WTC11 (cell line): ENCODE data around the gene TRAF2. TPM values are rescaled to one million over a fixed set of nuclear protein-coding genes. Genes with fewer than 3 reads are reported as not detected.

Experiments
- ATAC-seq: fragments of 200-7000 bp; cut with Tn5 transposase; 2 replicates; pipeline ENCODE4 v1.10.0; 2021; ENCODE audit warnings: mild to moderate bottlenecking, moderate library complexity
- CTCF ChIA-PET: fragments of 300-600 bp; sonication (Branson Sonifier 250); formaldehyde crosslinking; loops from one replicate; lab custom pipeline; 2021; ENCODE audit warnings: antibody characterized with exemption; lab: Charles Lee
- POLR2A ChIA-PET: fragments of 350-600 bp; sonication (Branson Sonifier 250); formaldehyde crosslinking; loops from one replicate; lab custom pipeline; 2021; ENCODE audit warnings: antibody characterized with exemption; lab: Charles Lee
- DNase-seq: peaks from one replicate; pipeline ENCODE4 v3.0.0; 2021; ENCODE audit warnings: low spot score
- H3K27ac Mint-ChIP-seq: 2 replicates; pipeline ENCODE4 v1.8.0; 2021; ENCODE audit warnings: mixed read lengths
- H3K27me3 Mint-ChIP-seq: 2 replicates; pipeline ENCODE4 v1.8.0; 2021; ENCODE audit warnings: low read depth, mild to moderate bottlenecking, moderate library complexity, mixed read lengths
- H3K36me3 Mint-ChIP-seq: 2 replicates; pipeline ENCODE4 v1.8.0; 2021; ENCODE audit warnings: mixed read lengths
- H3K4me1 Mint-ChIP-seq: 2 replicates; pipeline ENCODE4 v1.8.0; 2022; ENCODE audit warnings: mixed read lengths
- H3K4me3 Mint-ChIP-seq: 2 replicates; pipeline ENCODE4 v1.8.0; 2021; ENCODE audit warnings: mild to moderate bottlenecking, moderate library complexity, mixed read lengths
- H3K9me3 Mint-ChIP-seq: 2 replicates; pipeline ENCODE4 v1.8.0; 2021; ENCODE audit warnings: mixed read lengths
- ATF1 ChIP-seq: sonication (generic); formaldehyde crosslinking; IDR thresholded peaks from 2 replicates; pipeline ENCODE4 v1.8.1; 2023; ENCODE audit warnings: mild to moderate bottlenecking, moderate library complexity, missing genetic modification reagents
- ESRRA ChIP-seq: sonication (generic); formaldehyde crosslinking; IDR thresholded peaks from 2 replicates; pipeline ENCODE4 v1.8.1; 2022; ENCODE audit warnings: mild to moderate bottlenecking, missing genetic modification reagents, borderline replicate concordance
- FOXP1 ChIP-seq: sonication (generic); formaldehyde crosslinking; IDR thresholded peaks from 2 replicates; pipeline ENCODE4 v1.8.0; 2022; ENCODE audit warnings: missing genetic modification reagents, mild to moderate bottlenecking, moderate library complexity, borderline replicate concordance
- GRHL2 ChIP-seq: fragments of 250-450 bp; sonication (Bioruptor Pico); IDR thresholded peaks from 2 replicates; pipeline ENCODE4 v1.8.0; 2022; ENCODE audit warnings: mild to moderate bottlenecking, moderate library complexity; ENCODE audit not compliant: insufficient replicate concordance, severe bottlenecking
- GTF2I ChIP-seq: fragments of 250-450 bp; sonication (Bioruptor Pico); conservative IDR thresholded peaks from 2 replicates; pipeline ENCODE4 v1.4.0; 2021; ENCODE audit warnings: mild to moderate bottlenecking
- HMGA2 ChIP-seq: fragments of 250-450 bp; sonication (Bioruptor Pico); IDR thresholded peaks from 2 replicates; pipeline ENCODE4 v1.4.0; 2021; ENCODE audit warnings: mild to moderate bottlenecking, moderate library complexity
- IRF2 ChIP-seq: sonication (generic); formaldehyde crosslinking; IDR thresholded peaks from 2 replicates; pipeline ENCODE4 v1.8.0; 2022; ENCODE audit warnings: low read depth, missing genetic modification reagents, borderline replicate concordance
- JAZF1 ChIP-seq: fragments of 250-450 bp; sonication (Bioruptor Pico); IDR thresholded peaks from 2 replicates; pipeline ENCODE4 v1.9.0; 2021; ENCODE audit warnings: moderate library complexity, mild to moderate bottlenecking, inconsistent platforms
- NR2C2 ChIP-seq: sonication (generic); formaldehyde crosslinking; IDR thresholded peaks from 2 replicates; pipeline ENCODE4 v1.8.0; 2022; ENCODE audit warnings: mild to moderate bottlenecking, missing genetic modification reagents
- NR3C1 ChIP-seq: sonication (generic); formaldehyde crosslinking; conservative IDR thresholded peaks from 2 replicates; pipeline ENCODE4 v1.8.1; 2023; ENCODE audit warnings: low read depth, mild to moderate bottlenecking, missing genetic modification reagents
- RORB ChIP-seq: fragments of 250-450 bp; sonication (Bioruptor Pico); IDR thresholded peaks from 2 replicates; pipeline ENCODE4 v1.9.0; 2021; ENCODE audit warnings: mild to moderate bottlenecking
- SMAD3 ChIP-seq: sonication (generic); formaldehyde crosslinking; IDR thresholded peaks from 2 replicates; pipeline ENCODE4 v1.8.0; 2022; ENCODE audit warnings: missing genetic modification reagents, mild to moderate bottlenecking, borderline replicate concordance
- TEAD4 ChIP-seq: sonication (generic); formaldehyde crosslinking; IDR thresholded peaks from 2 replicates; pipeline ENCODE4 v1.8.0; 2022; ENCODE audit warnings: mild to moderate bottlenecking, missing genetic modification reagents
- ZNF263 ChIP-seq: sonication (generic); formaldehyde crosslinking; IDR thresholded peaks from 2 replicates; pipeline ENCODE4 v1.8.1; 2022; ENCODE audit warnings: low read depth, mild to moderate bottlenecking, moderate library complexity, missing genetic modification reagents
- ZNF396 ChIP-seq: fragments of 250-450 bp; sonication (Bioruptor Pico); IDR thresholded peaks from 2 replicates; pipeline ENCODE4 v1.8.0; 2021; ENCODE audit warnings: mild to moderate bottlenecking, moderate library complexity, borderline replicate concordance
- total RNA-seq: library from RNA; stranded (reverse); gene quantifications from 3 replicates; pipeline ENCODE4 v1.2.3, GENCODE V29; 2021
- TF ChIP-seq, protein P1 (sequence below): sonication (generic); formaldehyde crosslinking; IDR thresholded peaks from 2 replicates; pipeline ENCODE4 v1.8.1; 2022; ENCODE audit warnings: mild to moderate bottlenecking, moderate library complexity, missing genetic modification reagents
- TF ChIP-seq, protein P2 (sequence below): sonication (generic); formaldehyde crosslinking; IDR thresholded peaks from 2 replicates; pipeline ENCODE4 v1.8.0; 2022; ENCODE audit warnings: mild to moderate bottlenecking, missing genetic modification reagents
- TF ChIP-seq, protein P3 (sequence below): fragments of 250-450 bp; sonication (Bioruptor Pico); IDR thresholded peaks from 2 replicates; pipeline ENCODE4 v1.9.0; 2021; ENCODE audit warnings: mild to moderate bottlenecking
- TF ChIP-seq, protein P4 (sequence below): sonication (generic); formaldehyde crosslinking; IDR thresholded peaks from 2 replicates; pipeline ENCODE4 v1.8.0; 2022; ENCODE audit warnings: missing genetic modification reagents
- TF ChIP-seq, protein P5 (sequence below): sonication (generic); formaldehyde crosslinking; IDR thresholded peaks from 2 replicates; pipeline ENCODE4 v1.8.0; 2023; ENCODE audit warnings: missing genetic modification reagents

Gene TRAF2
- total RNA-seq, 1 experiment from 2014 or later = 55.0 TPM

DNA sequence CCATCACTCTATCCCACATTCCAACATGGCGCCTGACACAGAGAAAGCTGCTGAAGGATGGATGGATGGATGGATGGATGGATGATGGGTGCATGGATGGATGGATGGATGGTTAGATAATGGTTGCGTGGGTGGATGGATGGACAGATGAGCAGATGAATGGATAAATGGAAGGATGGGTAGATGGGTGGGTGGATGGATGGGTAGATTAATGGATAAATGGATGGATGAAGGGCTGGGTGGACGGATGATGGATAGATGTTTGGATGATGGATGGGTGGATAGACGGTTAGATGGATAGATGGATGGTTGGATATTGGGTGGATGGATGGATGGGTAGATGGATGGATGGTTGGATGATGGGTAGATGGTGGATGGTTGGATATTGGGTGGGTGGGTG, 70.3 kb downstream of the TRAF2 start:
- no peak overlapping the region for H3K27ac Mint-ChIP-seq
- no peak for DNase-seq
- CTCF ChIA-PET = no interaction called here
- H3K4me3 Mint-ChIP-seq = no peak overlapping the region
- no peak for ATAC-seq
- H3K9me3 Mint-ChIP-seq = peaks cover 9% of the 10 kb centered on the region
- H3K27me3 Mint-ChIP-seq = no peaks in the 10 kb centered on the region
- POLR2A ChIA-PET = no interaction called here
- H3K4me1 Mint-ChIP-seq = no peaks in the 10 kb centered on the region
- no peaks in the 10 kb centered on the region for H3K36me3 Mint-ChIP-seq
- TF ChIP-seq, protein P1, sequence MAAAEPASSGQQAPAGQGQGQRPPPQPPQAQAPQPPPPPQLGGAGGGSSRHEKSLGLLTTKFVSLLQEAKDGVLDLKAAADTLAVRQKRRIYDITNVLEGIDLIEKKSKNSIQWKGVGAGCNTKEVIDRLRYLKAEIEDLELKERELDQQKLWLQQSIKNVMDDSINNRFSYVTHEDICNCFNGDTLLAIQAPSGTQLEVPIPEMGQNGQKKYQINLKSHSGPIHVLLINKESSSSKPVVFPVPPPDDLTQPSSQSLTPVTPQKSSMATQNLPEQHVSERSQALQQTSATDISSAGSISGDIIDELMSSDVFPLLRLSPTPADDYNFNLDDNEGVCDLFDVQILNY (CRISPR knock-in tag) = no peak
- no peak for TF ChIP-seq NR2C2 (CRISPR knock-in tag)
- TF ChIP-seq SMAD3 (CRISPR knock-in tag) = no peak
- no peak for TF ChIP-seq RORB
- TF ChIP-seq FOXP1 (CRISPR knock-in tag) = no peak
- TF ChIP-seq, protein P2, sequence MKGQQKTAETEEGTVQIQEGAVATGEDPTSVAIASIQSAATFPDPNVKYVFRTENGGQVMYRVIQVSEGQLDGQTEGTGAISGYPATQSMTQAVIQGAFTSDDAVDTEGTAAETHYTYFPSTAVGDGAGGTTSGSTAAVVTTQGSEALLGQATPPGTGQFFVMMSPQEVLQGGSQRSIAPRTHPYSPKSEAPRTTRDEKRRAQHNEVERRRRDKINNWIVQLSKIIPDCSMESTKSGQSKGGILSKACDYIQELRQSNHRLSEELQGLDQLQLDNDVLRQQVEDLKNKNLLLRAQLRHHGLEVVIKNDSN (CRISPR knock-in tag) = no peak
- TF ChIP-seq ZNF396 (CRISPR knock-in tag) = no peak
- TF ChIP-seq JAZF1 = no peak
- no peak for TF ChIP-seq GTF2I (CRISPR knock-in tag)
- TF ChIP-seq, protein P3, sequence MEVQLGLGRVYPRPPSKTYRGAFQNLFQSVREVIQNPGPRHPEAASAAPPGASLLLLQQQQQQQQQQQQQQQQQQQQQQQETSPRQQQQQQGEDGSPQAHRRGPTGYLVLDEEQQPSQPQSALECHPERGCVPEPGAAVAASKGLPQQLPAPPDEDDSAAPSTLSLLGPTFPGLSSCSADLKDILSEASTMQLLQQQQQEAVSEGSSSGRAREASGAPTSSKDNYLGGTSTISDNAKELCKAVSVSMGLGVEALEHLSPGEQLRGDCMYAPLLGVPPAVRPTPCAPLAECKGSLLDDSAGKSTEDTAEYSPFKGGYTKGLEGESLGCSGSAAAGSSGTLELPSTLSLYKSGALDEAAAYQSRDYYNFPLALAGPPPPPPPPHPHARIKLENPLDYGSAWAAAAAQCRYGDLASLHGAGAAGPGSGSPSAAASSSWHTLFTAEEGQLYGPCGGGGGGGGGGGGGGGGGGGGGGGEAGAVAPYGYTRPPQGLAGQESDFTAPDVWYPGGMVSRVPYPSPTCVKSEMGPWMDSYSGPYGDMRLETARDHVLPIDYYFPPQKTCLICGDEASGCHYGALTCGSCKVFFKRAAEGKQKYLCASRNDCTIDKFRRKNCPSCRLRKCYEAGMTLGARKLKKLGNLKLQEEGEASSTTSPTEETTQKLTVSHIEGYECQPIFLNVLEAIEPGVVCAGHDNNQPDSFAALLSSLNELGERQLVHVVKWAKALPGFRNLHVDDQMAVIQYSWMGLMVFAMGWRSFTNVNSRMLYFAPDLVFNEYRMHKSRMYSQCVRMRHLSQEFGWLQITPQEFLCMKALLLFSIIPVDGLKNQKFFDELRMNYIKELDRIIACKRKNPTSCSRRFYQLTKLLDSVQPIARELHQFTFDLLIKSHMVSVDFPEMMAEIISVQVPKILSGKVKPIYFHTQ (CRISPR knock-in tag) = no peak
- TF ChIP-seq ZNF263 (CRISPR knock-in tag) = no peak
- no peak for TF ChIP-seq IRF2
- TF ChIP-seq, protein P4, sequence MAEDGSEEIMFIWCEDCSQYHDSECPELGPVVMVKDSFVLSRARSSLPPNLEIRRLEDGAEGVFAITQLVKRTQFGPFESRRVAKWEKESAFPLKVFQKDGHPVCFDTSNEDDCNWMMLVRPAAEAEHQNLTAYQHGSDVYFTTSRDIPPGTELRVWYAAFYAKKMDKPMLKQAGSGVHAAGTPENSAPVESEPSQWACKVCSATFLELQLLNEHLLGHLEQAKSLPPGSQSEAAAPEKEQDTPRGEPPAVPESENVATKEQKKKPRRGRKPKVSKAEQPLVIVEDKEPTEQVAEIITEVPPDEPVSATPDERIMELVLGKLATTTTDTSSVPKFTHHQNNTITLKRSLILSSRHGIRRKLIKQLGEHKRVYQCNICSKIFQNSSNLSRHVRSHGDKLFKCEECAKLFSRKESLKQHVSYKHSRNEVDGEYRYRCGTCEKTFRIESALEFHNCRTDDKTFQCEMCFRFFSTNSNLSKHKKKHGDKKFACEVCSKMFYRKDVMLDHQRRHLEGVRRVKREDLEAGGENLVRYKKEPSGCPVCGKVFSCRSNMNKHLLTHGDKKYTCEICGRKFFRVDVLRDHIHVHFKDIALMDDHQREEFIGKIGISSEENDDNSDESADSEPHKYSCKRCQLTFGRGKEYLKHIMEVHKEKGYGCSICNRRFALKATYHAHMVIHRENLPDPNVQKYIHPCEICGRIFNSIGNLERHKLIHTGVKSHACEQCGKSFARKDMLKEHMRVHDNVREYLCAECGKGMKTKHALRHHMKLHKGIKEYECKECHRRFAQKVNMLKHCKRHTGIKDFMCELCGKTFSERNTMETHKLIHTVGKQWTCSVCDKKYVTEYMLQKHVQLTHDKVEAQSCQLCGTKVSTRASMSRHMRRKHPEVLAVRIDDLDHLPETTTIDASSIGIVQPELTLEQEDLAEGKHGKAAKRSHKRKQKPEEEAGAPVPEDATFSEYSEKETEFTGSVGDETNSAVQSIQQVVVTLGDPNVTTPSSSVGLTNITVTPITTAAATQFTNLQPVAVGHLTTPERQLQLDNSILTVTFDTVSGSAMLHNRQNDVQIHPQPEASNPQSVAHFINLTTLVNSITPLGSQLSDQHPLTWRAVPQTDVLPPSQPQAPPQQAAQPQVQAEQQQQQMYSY (CRISPR knock-in tag) = no peak
- no peak for TF ChIP-seq NR3C1 (CRISPR knock-in tag)
- no peak for TF ChIP-seq HMGA2 (CRISPR knock-in tag)
- no peak for TF ChIP-seq GRHL2 (CRISPR knock-in tag)
- no peak for TF ChIP-seq TEAD4 (CRISPR knock-in tag)
- TF ChIP-seq, protein P5, sequence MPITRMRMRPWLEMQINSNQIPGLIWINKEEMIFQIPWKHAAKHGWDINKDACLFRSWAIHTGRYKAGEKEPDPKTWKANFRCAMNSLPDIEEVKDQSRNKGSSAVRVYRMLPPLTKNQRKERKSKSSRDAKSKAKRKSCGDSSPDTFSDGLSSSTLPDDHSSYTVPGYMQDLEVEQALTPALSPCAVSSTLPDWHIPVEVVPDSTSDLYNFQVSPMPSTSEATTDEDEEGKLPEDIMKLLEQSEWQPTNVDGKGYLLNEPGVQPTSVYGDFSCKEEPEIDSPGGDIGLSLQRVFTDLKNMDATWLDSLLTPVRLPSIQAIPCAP (CRISPR knock-in tag) = no peak
- TF ChIP-seq ESRRA (CRISPR knock-in tag) = no peak
- TF ChIP-seq ATF1 (CRISPR knock-in tag) = no peak
